GM12878 (cell line): ENCODE data around the gene SHH.

Experiments used
- ASH2L ChIP-seq: fragments of 300-600, 200-600 bp; sonication (generic); IDR thresholded peaks from 2 replicates; pipeline ENCODE4 v1.6.1; 2017; ENCODE audit warnings: low read depth, mild to moderate bottlenecking, borderline replicate concordance
- BACH1 ChIP-seq: fragments of 450-650 bp; IDR thresholded peaks from 2 replicates; pipeline ENCODE4 v1.6.1; 2017; ENCODE audit warnings: mild to moderate bottlenecking, borderline replicate concordance
- CEBPB ChIP-seq, 2 experiments: fragments of 150-350 bp in 1 of 2; IDR thresholded peaks; 2 replicates each; pipeline ENCODE4 v1.6.1; 2012 to 2014; ENCODE audit warnings: low read depth in 2 of 2, low read length in 2 of 2, borderline replicate concordance in 1 of 2, inconsistent platforms in 1 of 2
- CHD2 ChIP-seq: IDR thresholded peaks from 2 replicates; pipeline ENCODE4 v1.6.1; 2011; ENCODE audit warnings: low read depth, low read length, improper control_type of control experiment, borderline replicate concordance
- POLR2AphosphoS2 ChIP-seq: IDR thresholded peaks from 2 replicates; pipeline ENCODE4 v1.6.1; 2011; ENCODE audit warnings: low read depth, mild to moderate bottlenecking, low read length, improper control_type of control experiment, moderate library complexity
- RAD21 ChIP-seq: IDR thresholded peaks from 2 replicates; pipeline ENCODE4 v1.6.1; 2011; ENCODE audit warnings: mild to moderate bottlenecking, low read depth, low read length, moderate library complexity; ENCODE audit not compliant: insufficient read depth
- RBBP5 ChIP-seq: fragments of 200-600 bp; sonication (generic); conservative IDR thresholded peaks from 2 replicates; pipeline ENCODE4 v1.6.1; 2016
- SMC3 ChIP-seq: IDR thresholded peaks from 2 replicates; pipeline ENCODE4 v1.6.1; 2011; ENCODE audit warnings: low read length, improper control_type of control experiment, borderline replicate concordance
- SREBF2 ChIP-seq: IDR thresholded peaks from 2 replicates; pipeline ENCODE4 v1.6.1; 2012; ENCODE audit warnings: mild to moderate bottlenecking, low read length
- TCF7 ChIP-seq: IDR thresholded peaks from 2 replicates; pipeline ENCODE4 v1.6.1; 2014; ENCODE audit warnings: antibody characterized with exemption, borderline replicate concordance
- ZNF217 ChIP-seq: fragments of 450-650 bp; IDR thresholded peaks from 2 replicates; pipeline ENCODE4 v1.6.1; 2017; ENCODE audit warnings: antibody characterized with exemption, mild to moderate bottlenecking
- ZNF24 ChIP-seq: fragments of 450-650 bp; IDR thresholded peaks from 2 replicates; pipeline ENCODE4 v1.6.1; 2017; ENCODE audit warnings: antibody characterized with exemption, mild to moderate bottlenecking

- no peak for TF ChIP-seq CHD2
- TF ChIP-seq RAD21, result no peak
- TF ChIP-seq SMC3, result no peak
- TF ChIP-seq SREBF2, result no peak
- no peak for TF ChIP-seq ZNF217
- TF ChIP-seq TCF7, result no peak
- TF ChIP-seq ASH2L, result no peak
- TF ChIP-seq CEBPB (IDR thresholded peaks at IDR 0.05; ENCODE audit: borderline replicate concordance in 1 of 2, low read depth in 2 of 2, low read length in 2 of 2), result no peak
- TF ChIP-seq RBBP5, result no peak
- no peak for TF ChIP-seq POLR2AphosphoS2
- no peak for TF ChIP-seq BACH1
- TF ChIP-seq ZNF24, result no peak
These were observed 6.0 kb downstream of the SHH start for GRCh38 chr7:155806096-155806871.
